GM12801 (cell line): ENCODE measurements around the gene KPNB1.

Experiments used
- TF ChIP-seq, protein P1 (sequence below): IDR thresholded peaks from one replicate; pipeline ENCODE4 v1.5.1; 2011; ENCODE audit warnings: control low read depth; ENCODE audit not compliant: insufficient read length; ENCODE audit errors: extremely low read depth

The KPNB1 gene

DNA sequence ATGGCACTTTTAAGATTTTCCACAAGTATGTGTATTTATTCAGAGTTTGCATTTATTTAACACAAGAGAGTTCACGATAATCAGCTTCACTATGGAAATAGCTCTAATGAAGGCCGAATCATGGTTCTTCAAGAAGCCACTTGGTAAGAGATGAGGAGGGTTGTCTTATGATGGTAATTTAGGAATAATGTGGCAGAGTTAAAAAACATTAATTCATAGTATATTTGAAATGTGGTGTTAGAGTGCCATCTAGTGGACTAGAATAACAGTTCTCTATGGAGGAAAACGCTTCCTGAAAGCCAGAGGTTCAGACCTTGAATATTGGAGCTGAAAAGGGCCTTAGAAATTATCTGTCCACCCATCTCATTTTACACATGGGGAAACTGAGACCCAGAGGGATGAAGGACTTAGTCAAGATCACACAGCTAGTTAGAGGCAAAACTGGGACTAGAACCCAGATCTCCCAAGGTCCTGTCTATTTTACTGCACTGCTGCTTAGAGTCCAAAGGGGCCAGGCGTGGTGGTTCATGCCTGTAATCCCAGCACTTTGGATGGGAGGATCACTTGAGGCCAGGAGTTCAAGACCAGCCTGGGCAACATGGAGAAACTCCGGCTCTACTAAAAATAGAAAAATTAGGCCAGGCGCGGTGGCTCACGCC, 33.8 kb upstream of the KPNB1 start:
- TF ChIP-seq, protein P1, sequence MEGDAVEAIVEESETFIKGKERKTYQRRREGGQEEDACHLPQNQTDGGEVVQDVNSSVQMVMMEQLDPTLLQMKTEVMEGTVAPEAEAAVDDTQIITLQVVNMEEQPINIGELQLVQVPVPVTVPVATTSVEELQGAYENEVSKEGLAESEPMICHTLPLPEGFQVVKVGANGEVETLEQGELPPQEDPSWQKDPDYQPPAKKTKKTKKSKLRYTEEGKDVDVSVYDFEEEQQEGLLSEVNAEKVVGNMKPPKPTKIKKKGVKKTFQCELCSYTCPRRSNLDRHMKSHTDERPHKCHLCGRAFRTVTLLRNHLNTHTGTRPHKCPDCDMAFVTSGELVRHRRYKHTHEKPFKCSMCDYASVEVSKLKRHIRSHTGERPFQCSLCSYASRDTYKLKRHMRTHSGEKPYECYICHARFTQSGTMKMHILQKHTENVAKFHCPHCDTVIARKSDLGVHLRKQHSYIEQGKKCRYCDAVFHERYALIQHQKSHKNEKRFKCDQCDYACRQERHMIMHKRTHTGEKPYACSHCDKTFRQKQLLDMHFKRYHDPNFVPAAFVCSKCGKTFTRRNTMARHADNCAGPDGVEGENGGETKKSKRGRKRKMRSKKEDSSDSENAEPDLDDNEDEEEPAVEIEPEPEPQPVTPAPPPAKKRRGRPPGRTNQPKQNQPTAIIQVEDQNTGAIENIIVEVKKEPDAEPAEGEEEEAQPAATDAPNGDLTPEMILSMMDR = no peak

DNA sequence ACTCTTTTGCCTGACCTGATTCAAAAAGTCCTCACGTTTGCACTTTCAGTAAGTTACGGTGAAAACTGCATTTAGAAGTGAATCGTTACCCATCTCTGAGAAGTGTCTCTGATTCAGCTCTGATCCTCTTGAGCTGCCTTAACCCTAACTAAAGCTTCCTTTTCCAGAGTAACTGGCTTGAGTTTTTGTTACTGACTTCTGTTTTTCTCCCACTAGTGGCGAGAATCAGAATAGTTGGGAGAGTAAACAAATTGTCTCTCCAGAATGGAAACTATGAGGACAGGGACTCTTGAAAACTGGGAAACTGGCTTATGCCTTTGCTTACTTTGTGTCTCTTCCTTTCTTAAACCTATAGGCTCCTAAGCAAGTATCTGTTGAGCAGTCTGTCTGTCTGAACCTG, 31.3 kb upstream of the KPNB1 start:
- TF ChIP-seq, protein P1 = no peak

DNA sequence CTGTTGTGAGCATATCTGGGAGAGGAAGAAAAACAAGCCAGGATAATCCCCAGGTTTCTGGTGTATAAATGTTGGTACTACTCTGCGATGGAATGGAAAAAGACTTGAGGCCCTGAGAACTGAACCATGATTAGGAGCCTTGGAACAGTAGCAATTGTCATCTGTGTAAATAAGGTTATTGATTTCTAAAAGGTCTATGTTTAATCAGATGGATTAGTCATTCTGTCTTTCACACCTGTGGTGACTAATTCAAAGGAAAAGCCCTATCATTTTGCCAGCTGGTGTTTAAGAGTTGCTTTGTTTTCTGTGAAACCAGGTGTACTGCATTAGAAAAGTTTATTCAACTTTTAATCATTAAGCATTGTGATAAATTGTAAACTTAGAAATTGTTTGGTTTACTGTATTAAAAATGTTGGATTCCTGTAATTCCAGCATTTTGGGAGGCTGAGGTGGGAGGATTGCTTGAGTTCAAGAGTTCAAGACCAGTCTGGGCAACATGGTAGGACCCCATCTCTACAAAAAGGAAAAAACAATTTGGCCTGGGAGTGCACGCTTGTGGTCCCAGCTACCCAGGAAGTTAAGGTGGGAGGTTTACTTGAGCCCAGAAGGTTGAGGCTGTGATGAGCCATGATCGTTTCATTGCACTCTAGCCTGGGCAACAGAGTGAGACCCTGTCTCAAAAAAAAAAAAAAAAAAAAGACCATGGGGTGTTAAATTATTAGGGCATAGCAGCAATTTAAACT, 29.0 kb upstream of the KPNB1 start:
- TF ChIP-seq, protein P1 = no peak

DNA sequence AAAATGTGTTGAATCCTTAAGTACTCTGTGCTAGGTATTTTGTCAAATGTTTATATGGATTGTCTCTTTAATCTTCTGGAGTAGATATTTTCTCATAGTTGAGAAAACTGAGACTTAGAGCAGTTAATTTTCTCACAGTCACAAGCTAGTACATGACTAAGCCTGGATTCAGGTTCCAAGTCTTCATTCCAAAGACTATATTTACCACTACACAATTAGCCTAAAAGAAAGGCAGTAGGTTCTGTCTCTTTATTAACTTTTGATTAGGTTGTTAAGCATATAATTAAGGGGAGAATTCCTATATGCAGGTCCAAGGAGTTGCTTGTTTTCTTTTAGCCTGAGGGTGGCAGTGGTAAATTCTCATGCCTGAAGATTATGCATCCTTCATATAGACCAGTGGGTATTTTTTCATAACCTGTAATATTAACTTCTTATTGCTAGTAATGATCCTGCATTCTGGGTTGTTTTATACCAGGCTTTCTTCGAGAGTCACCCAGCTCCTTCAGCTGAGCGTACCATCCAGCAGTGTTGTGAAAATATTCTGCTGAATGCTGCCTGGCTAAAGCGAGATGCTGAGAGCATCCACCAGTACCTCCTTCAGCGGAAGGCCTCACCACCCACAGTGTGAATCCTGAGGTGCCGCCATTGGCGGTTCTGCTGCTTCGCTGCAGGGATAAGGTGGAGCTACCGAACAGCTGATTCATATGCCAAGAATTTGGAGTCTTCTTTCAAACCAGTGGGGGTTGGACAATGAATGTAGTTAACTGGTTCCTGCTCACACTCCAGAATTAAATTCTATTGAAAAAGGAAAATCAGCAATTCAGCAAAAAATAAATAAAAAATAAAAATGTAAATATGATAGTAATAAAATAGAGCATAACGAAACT, 28.2 kb upstream of the KPNB1 start:
- TF ChIP-seq, protein P1 = no peak

DNA sequence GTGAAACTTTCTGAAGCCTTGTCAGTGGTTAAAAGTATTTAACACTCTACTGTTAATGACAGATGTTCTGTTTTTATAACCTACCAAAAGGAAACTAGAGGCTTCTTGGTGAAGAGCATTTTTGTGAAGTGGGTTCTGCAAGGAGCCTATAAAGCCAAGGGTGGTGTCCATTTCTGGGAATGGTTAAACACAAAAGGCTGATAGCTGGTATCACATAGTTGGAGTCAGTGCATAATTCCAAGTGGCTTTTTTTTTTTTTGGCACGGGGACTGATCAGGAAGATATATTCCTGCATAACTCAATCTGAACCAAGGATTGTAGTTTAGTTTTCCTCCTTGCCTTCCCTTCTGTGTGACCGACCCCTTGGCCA, 27.6 kb upstream of the KPNB1 start:
- TF ChIP-seq, protein P1 = no peak

DNA sequence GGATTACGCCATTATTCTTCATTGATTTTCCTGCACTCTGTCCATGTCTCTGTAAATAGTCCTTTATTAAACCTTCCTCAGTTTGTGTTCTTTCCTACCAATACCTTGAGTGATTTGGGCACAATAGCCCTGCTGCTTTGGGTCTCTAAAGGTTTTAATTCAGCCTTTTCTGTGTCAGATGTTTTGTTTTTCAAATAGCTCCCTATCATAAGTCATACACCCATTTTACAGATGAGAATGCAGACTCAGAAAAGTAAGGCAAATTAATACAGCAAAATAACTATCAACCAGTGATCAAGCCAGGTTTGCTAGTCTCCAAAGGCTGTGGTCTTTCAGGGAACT, 25.0 kb upstream of the KPNB1 start:
- TF ChIP-seq, protein P1 = no peak

DNA sequence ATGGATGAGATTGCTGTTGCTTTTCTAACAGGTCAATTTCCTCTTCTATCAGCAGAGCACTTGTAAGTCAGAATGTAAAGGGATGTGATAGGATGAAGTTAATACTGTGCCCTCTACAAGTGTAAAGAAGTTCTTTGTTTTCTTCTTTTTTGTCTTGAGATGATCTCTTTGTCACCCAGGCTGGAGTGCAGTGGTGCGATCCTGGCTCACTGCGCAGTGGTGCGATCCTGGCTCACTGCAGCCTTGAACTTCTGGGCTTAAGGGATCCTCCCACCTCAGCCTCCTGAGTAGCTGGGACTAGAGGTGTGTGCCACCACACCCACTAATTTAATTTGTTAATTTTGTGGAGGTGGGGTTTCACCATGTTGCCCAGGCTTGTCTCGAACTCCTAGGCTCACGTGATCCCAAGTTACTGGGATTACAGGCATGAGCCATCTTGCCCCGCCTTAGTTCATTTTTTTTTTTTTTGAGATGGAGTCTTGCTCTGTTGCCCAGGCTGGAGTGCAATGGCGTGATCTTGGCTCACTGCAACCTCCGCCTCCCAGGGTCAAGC, 21.6 kb upstream of the KPNB1 start:
- TF ChIP-seq, protein P1 = no peak
